ENCODE measurements around the gene PCYT2.

PCYT2 gene

DNA sequence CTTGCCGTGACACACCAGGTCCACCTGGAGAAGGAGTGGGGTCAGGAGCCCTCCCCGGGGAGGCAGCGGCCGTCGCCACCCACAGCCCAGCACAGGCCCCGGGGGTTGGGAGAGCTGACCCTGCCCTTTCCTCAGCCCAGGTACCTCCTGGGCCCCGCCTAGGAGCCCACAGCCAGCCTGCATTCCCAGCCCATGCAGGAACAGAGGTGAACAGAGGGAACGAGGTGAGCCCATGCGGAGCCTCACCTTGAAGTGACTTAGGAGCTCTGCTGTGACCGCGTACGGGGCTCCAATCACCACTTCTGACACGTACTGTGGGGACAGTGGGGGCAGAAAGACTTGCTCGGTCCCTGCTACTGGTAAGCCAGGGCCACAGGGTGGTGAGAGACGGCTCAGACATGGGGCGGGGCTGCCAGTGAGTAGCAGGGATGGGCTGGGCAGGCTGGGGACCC is 5.7 kb downstream of the PCYT2 start:
- Histone ChIP-seq H4K20me1 (ENCODE audit: insufficient read depth, low read length) (no peaks in the 10 kb centered on the region), H3K9me2 (ENCODE audit: low read depth, low read length) (no peaks in the 10 kb centered on the region), H3K4me1 (ENCODE audit: insufficient read depth, low read length, severe bottlenecking) (peaks cover 19% of the 10 kb centered on the region), H3F3A (ENCODE audit: insufficient read depth, low read length) (no peaks in the 10 kb centered on the region), H3K27ac (ENCODE audit: low read depth, low read length, poor library complexity, severe bottlenecking) (no peak overlapping the region), H3K79me2 (ENCODE audit: insufficient read depth, low read length) (no peaks in the 10 kb centered on the region), H3K4me3 (ENCODE audit: low read depth, low read length, poor library complexity, severe bottlenecking) (no peak overlapping the region), H3K36me3 (ENCODE audit: insufficient read depth, low read length) (peaks cover 59% of the 10 kb centered on the region), H3K9ac (ENCODE audit: low read length) (no peak overlapping the region), H3K27me3 (ENCODE audit: insufficient read depth, low read length) (peaks cover 4% of the 10 kb centered on the region; the same call in 1 of the 2 replicates), H3K9me3 (ENCODE audit: low read length) (no peaks in the 10 kb centered on the region), H2AFZ (ENCODE audit: low read length) (no peak overlapping the region), H3K4me2 (ENCODE audit: low read length) (no peak overlapping the region)
- TF ChIP-seq, protein P1, sequence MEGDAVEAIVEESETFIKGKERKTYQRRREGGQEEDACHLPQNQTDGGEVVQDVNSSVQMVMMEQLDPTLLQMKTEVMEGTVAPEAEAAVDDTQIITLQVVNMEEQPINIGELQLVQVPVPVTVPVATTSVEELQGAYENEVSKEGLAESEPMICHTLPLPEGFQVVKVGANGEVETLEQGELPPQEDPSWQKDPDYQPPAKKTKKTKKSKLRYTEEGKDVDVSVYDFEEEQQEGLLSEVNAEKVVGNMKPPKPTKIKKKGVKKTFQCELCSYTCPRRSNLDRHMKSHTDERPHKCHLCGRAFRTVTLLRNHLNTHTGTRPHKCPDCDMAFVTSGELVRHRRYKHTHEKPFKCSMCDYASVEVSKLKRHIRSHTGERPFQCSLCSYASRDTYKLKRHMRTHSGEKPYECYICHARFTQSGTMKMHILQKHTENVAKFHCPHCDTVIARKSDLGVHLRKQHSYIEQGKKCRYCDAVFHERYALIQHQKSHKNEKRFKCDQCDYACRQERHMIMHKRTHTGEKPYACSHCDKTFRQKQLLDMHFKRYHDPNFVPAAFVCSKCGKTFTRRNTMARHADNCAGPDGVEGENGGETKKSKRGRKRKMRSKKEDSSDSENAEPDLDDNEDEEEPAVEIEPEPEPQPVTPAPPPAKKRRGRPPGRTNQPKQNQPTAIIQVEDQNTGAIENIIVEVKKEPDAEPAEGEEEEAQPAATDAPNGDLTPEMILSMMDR (IDR thresholded peaks at IDR 0.05; ENCODE audit: low read length): no peak
- TF ChIP-seq EZH2 (IDR thresholded peaks at IDR 0.05; ENCODE audit: borderline replicate concordance, low read length): no peak

DNA sequence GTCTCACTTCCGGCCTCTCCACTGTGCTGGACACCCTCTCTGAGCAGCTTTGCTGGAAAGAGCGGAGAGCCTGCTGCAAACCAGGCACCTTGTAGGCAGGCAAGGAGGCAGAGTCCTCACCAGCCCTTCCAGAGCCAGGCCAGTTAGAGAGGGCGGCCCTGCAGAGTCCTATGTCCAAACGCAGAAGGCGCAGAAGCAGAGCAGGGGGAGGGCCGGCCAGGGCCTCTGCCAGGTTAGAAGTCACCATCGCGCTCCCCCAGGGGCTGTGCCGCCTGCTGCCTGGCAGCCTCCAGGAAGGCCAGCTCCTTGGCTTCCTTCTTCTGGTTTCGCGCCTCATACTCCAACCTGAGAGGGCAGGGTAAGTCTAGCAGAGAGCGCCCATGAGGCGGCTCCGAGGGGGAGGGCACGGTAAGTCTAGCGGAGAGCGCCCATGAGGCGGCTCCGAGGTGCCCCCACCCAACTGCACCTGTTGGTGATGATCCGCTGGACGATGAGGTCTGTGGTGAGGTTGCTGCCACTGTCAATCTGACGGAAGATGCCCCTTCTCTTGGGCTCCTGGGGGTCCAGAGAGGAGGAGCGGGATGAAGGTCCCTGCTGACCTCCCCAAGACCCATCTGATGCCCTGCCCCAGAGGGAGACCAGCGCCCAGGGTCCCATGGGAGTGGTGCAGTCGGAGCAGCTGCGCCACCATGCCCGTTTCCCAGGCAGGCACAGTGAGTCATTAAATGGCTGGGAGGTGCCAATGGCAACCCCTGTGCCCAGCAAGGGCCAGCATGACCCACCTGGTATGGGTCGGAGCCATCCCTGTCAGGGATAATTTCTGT is 6.4 kb downstream of the PCYT2 start:
- no peaks in the 10 kb centered on the region for H3K79me2 ChIP-seq (ENCODE audit: insufficient read depth, low read length)
- H3K9me3 ChIP-seq (ENCODE audit: low read length): no peaks in the 10 kb centered on the region
- H3K9me2 ChIP-seq (ENCODE audit: low read depth, low read length): no peaks in the 10 kb centered on the region
- H3K27ac ChIP-seq (ENCODE audit: low read depth, low read length, poor library complexity, severe bottlenecking): no peak overlapping the region
- peaks cover 65% of the 10 kb centered on the region for H3K36me3 ChIP-seq (ENCODE audit: insufficient read depth, low read length)
- no peak for TF ChIP-seq EZH2 (IDR thresholded peaks at IDR 0.05; ENCODE audit: borderline replicate concordance, low read length)
- TF ChIP-seq, protein P1 (IDR thresholded peaks at IDR 0.05; ENCODE audit: low read length): no peak
- H3K27me3 ChIP-seq (ENCODE audit: insufficient read depth, low read length): peaks cover 4% of the 10 kb centered on the region; the same call in 1 of the 2 replicates
- no peaks in the 10 kb centered on the region for H3F3A ChIP-seq (ENCODE audit: insufficient read depth, low read length)
- no peak overlapping the region for H3K9ac ChIP-seq (ENCODE audit: low read length)
- H3K4me1 ChIP-seq (ENCODE audit: insufficient read depth, low read length, severe bottlenecking): peaks cover 13% of the 10 kb centered on the region
- H4K20me1 ChIP-seq (ENCODE audit: insufficient read depth, low read length): no peaks in the 10 kb centered on the region
- no peak overlapping the region for H3K4me2 ChIP-seq (ENCODE audit: low read length)
- H2AFZ ChIP-seq (ENCODE audit: low read length): no peak overlapping the region
- no peak overlapping the region for H3K4me3 ChIP-seq (ENCODE audit: low read depth, low read length, poor library complexity, severe bottlenecking)

DNA sequence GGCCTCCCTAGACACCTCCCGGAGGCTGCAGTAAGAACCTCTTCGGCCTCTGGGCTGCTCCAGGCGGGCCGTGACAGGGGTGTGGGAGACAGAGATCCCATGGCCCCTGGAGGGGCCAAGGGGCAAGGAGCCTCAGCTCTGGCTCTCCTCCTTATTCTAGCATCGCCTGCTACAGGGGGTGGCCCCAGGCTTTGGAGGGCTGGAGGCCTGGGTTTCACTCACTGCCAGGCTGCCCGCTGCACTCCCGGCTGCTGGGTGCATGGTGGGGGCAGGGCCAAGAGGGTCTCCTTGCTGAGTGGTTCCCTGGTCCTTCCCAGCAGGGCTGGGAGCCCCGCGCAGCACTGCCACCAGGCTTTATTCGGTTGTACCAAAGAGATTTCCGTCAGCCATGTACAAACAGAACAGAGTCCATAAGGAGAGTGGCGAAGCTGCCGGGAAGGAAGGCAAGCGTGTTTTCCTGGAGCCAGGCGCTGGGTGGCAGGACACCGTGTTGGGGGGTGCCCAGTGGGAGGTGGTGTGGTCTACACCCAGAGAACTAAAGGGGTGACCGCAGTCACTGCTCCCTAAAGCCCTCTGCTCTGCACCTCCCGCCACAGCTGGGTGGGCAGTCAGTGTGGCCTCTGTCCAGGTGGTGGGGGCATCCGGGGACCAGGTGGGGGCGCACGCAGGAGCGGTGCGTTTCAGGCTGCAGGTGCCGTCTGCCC is 7.2 kb downstream of the PCYT2 start:
- no peaks in the 10 kb centered on the region for H3K9me2 ChIP-seq (ENCODE audit: low read depth, low read length)
- peaks cover 9% of the 10 kb centered on the region for H3K4me1 ChIP-seq (ENCODE audit: insufficient read depth, low read length, severe bottlenecking)
- no peaks in the 10 kb centered on the region for H4K20me1 ChIP-seq (ENCODE audit: insufficient read depth, low read length)
- no peak for TF ChIP-seq EZH2 (IDR thresholded peaks at IDR 0.05; ENCODE audit: borderline replicate concordance, low read length)
- TF ChIP-seq, protein P1 (IDR thresholded peaks at IDR 0.05; ENCODE audit: low read length): no peak
- no peaks in the 10 kb centered on the region for H3K9me3 ChIP-seq (ENCODE audit: low read length)
- peaks cover 4% of the 10 kb centered on the region; the same call in 1 of the 2 replicates for H3K27me3 ChIP-seq (ENCODE audit: insufficient read depth, low read length)
- no peaks in the 10 kb centered on the region for H3F3A ChIP-seq (ENCODE audit: insufficient read depth, low read length)
- H3K4me2 ChIP-seq (ENCODE audit: low read length): no peak overlapping the region
- no peak overlapping the region for H2AFZ ChIP-seq (ENCODE audit: low read length)
- no peak overlapping the region for H3K9ac ChIP-seq (ENCODE audit: low read length)
- H3K4me3 ChIP-seq (ENCODE audit: low read depth, low read length, poor library complexity, severe bottlenecking): no peak overlapping the region
- H3K27ac ChIP-seq (ENCODE audit: low read depth, low read length, poor library complexity, severe bottlenecking): no peak overlapping the region
- peaks cover 69% of the 10 kb centered on the region for H3K36me3 ChIP-seq (ENCODE audit: insufficient read depth, low read length)
- no peaks in the 10 kb centered on the region for H3K79me2 ChIP-seq (ENCODE audit: insufficient read depth, low read length)

Measured in OCI-LY1 (cell line).